Prostate gland (tissue), 2 donors: ENCODE results near the gene COL4A2. TPM values are rescaled to one million over a fixed set of nuclear protein-coding genes. Genes with fewer than 3 reads are reported as not detected.
"Not testable (repeated sequence)": the region's sequence is repeated elsewhere in the genome, so short reads cannot be mapped to it uniquely, and the experiment has no call there.

Experiments used
- DNase-seq: peaks from one replicate; pipeline ENCODE4 v3.0.0-alpha.2; 2019; ENCODE audit warnings: low spot score
- H3K27ac ChIP-seq, 2 donors: fragments of 200-600 bp; sonication (generic); 2 replicates each; pipeline ENCODE4 v1.5.1; 2017 to 2019
- H3K27me3 ChIP-seq: fragments of 200-600 bp; sonication (generic); replicated peaks from 2 replicates; pipeline ENCODE4 v1.5.1; 2019; ENCODE audit not compliant: insufficient read depth
- H3K36me3 ChIP-seq, 2 donors: fragments of 200-600 bp; sonication (generic); 1 replicate in 1 of 2; 2 replicates in 1 of 2; pipeline versions ENCODE4 v1.5.1 to v1.8.1; 2017 to 2019
- H3K4me1 ChIP-seq: fragments of 200-600 bp; sonication (generic); replicated peaks from 2 replicates; pipeline ENCODE4 v1.5.1; 2019
- H3K4me3 ChIP-seq, 2 donors: fragments of 200-600 bp; sonication (generic); 2 replicates each; pipeline ENCODE4 v1.5.1; 2017 to 2019
- H3K9me3 ChIP-seq: fragments of 200-600 bp; sonication (generic); 2 replicates; pipeline ENCODE4 v1.5.1; 2017
- CTCF ChIP-seq, 4 experiments: fragments of 200-600 bp in 2 of 4; fragments of 450-650 bp in 2 of 4; sonication (generic) in 2 of 4; IDR thresholded peaks; 1 replicate in 3 of 4; 2 replicates in 1 of 4; pipeline ENCODE4 v1.5.1; 2016 to 2019; ENCODE audit warnings: antibody characterized with exemption in 4 of 4, mild to moderate bottlenecking in 2 of 4, moderate library complexity in 2 of 4
- POLR2A ChIP-seq: fragments of 450-650 bp; IDR thresholded peaks from one replicate; pipeline ENCODE4 v1.6.1; 2016; ENCODE audit warnings: antibody characterized with exemption, mild to moderate bottlenecking
- POLR2AphosphoS5 ChIP-seq: sonication (generic); formaldehyde crosslinking; IDR thresholded peaks from one replicate; pipeline ENCODE4 v1.6.1; 2017; ENCODE audit warnings: antibody characterized with exemption
- WGBS: methylation state at CpG from one replicate; pipeline ENCODE4 v1.1.5; 2018; 5-methylcytosine and 5-hydroxymethylcytosine counted together
- intact Hi-C: fragments of 100-400 bp; cut with DNase I; formaldehyde crosslinking; loops from one replicate; pipeline ENCODE4 v1.14.2; 2022
- total RNA-seq, 2 donors: library from RNA; depleted of rRNA; stranded (reverse); fragments of >200 nt; gene quantifications; one replicate each; pipeline ENCODE4 v1.1.0, GENCODE V29; 2016

Gene COL4A2
- total RNA-seq, 2 donors from 2014 or later: 82.8 to 193 TPM

- TF ChIP-seq POLR2AphosphoS5 (no peak), POLR2A (no peak), CTCF (IDR thresholded peaks at IDR 0.05) (no peak)
- no peaks in the 10 kb centered on the region for H3K9me3 ChIP-seq
- H3K27me3 ChIP-seq: no peaks in the 10 kb centered on the region
- H3K4me1 ChIP-seq: no peaks in the 10 kb centered on the region
- no peak overlapping the region for H3K4me3 ChIP-seq
- WGBS: 85% methylated on average over 6 of the region's 6 CpGs
- H3K27ac ChIP-seq: peak overlapping the region; percentile 7 to 45
- H3K36me3 ChIP-seq: no peaks in the 10 kb centered on the region
- intact Hi-C loops: no loop called here
- DNase-seq: no peak
Measured at GRCh38 chr13:110391273-110391672, 84.2 kb downstream of the COL4A2 start.

- no peak overlapping the region for H3K4me3 ChIP-seq
- intact Hi-C loops: no loop called here
- H3K27ac ChIP-seq: peak overlapping the region in 1 of 2 donors; percentile 10
- WGBS: 73% methylated on average over 7 of the region's 7 CpGs
- TF ChIP-seq POLR2AphosphoS5: no peak
- no peak for TF ChIP-seq CTCF (IDR thresholded peaks at IDR 0.05)
- no peak for TF ChIP-seq POLR2A
- no peak for DNase-seq
- H3K27me3 ChIP-seq: no peaks in the 10 kb centered on the region
- H3K9me3 ChIP-seq: no peaks in the 10 kb centered on the region
- no peaks in the 10 kb centered on the region for H3K4me1 ChIP-seq
- no peaks in the 10 kb centered on the region for H3K36me3 ChIP-seq
Measured at GRCh38 chr13:110392510-110393240, 85.6 kb downstream of the COL4A2 start.

GRCh38 chr13:110393761-110394160 is 86.7 kb downstream of the COL4A2 start:
- 97% methylated on average over 4 of the region's 4 CpGs for WGBS
- TF ChIP-seq POLR2A (no peak), CTCF (IDR thresholded peaks at IDR 0.05) (no peak), POLR2AphosphoS5 (no peak)

GRCh38 chr13:110394371-110394841 is 87.3 kb downstream of the COL4A2 start:
- Histone ChIP-seq H3K27ac (peak overlapping the region in 1 of 2 donors; percentile 80), H3K27me3 (no peaks in the 10 kb centered on the region), H3K4me1 (no peaks in the 10 kb centered on the region), H3K4me3 (no peak overlapping the region), H3K36me3 (no peaks in the 10 kb centered on the region), H3K9me3 (no peaks in the 10 kb centered on the region)
- 94% methylated on average over 13 of the region's 13 CpGs for WGBS
- TF ChIP-seq POLR2A (no peak), POLR2AphosphoS5 (no peak), CTCF (IDR thresholded peaks at IDR 0.05) (no peak)
- intact Hi-C loops: no loop called here
- no peak for DNase-seq

More at GRCh38 chr13:110393761-110394160, 86.7 kb downstream of the COL4A2 start:
- Histone ChIP-seq H3K27ac (peak overlapping the region in 1 of 2 donors; percentile 80), H3K27me3 (no peaks in the 10 kb centered on the region), H3K9me3 (no peaks in the 10 kb centered on the region), H3K4me3 (no peak overlapping the region), H3K36me3 (no peaks in the 10 kb centered on the region), H3K4me1 (no peaks in the 10 kb centered on the region)
- no peak for DNase-seq
- intact Hi-C loops: no loop called here

- 86% methylated on average over 14 of the region's 14 CpGs for whole genome bisulfite sequencing
- intact Hi-C loops: loop anchor here (2.0 to 5.0 kb wide), 2 partner anchors 55 to 88 kb away; partner anchors contain the start of genes COL4A1 and COL4A2
- H3K27ac ChIP-seq: peak overlapping the region; percentile 80 to 81
- not testable (repeated sequence) for H3K4me1 ChIP-seq, H3K4me3 ChIP-seq, H3K27me3 ChIP-seq, H3K9me3 ChIP-seq, H3K36me3 ChIP-seq, DNase-seq
Measured at GRCh38 chr13:110395616-110396015, 88.5 kb downstream of the COL4A2 start.
